ENCODE measurements around the gene EXOC3L4.

The EXOC3L4 gene

DNA sequence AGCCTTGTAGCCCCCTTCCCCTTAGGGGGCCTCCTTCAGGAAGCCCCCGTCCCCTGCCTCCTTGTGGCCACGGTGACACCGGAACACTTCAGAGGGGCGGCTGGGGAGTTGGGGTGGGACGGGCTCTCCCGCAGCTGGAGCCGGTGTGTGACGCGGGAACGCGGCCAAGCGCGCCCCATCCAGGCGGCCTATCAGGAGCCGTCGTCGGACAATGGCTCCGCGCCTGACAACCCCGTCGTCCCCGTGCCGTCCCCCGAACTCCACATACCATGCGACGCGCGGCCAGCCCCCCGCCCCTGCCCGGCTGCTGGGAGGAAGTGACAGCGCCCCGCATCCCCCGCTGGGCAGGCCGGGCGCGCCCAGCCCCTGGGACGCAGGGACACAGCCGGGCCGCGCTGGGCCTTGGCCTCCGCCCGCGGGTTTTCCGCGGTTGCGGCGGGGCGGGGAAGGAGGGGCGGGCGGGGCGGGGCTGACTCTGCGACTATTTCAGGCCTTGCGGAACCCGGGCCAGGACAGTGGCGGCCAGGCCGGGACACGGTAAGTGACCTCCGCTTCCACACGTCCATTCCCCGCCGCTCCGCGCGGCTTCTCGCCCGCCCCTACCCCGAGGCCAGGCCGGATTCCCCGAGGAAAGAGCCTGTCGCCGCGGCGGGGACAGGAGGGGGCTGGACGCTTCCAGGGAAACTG, 28.6 kb downstream of the EXOC3L4 start, which contains the start of gene TNFAIP2:
TSS of gene TNFAIP2 (plus strand) at position 515 of the 687 bp plus-strand sequence. CDS start 2,997 bp downstream, outside the sequence.
- DNase-seq, result no peak

DNA sequence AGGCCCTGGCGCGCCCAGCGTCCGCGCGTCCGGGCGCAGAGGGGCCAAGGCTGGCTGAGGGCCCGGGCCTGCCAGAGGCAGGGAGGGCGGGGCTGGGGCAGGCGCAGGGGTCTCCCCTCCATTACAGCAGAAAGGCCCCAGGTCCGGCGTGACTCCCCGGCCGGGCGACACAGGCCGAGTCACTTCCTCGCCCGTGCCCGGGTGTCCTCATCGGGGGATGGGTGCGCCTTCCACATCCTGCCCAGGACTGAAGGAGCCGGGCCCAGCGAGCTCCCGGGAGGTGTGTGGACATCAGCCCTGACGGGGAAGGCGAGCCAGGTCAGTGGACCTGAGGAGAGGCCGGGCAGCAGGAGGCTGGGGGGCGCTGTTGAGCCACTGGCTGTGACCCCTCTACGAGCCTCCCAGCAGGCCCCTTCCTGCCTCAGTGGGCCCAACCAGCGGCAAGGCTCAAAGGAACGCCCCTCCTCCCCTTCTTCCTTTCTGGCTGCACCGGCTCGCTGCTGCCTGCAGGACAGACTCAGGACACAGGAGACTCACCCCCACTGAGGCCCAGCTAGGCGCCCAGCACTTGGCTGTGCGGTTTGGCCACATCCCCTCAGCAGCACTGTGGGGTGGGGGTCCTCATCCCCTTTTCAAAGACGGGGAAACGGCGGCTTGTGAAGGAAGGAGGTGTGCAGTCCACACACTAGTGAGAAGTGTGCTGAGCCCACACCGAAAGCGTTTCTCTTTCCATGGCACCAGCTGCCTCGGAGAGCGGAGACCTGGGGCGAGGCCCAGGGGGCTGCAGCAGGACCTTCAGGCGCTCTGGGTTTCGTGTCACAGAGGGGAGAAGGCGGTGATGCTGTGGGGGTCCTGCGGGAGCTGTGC, 29.3 kb downstream of the EXOC3L4 start:
- no peak for DNase-seq

DNA sequence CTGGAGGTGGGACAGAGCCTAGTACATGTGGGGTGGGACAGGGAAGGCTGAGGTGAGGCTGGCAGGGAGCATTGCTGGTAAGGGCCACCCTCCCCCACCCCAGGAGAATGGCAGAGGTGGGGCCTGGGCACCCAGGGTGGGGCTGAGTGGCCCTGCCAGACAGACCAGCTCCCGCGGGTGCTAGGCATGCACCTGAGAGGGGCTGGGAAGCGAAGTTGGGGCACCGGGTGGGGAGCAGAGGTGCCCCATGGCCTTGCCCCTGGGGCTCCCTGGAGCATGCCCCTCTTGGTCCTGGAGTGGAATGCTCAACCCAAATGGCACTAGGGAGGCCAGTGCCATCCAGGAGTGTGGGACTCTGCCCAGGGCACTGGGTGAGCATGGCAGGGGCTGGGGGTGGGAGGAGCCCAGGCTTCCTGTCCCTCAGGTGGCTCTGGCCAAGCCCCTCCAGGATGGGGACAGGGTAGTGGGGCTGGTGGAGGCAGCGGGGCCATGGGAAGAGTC, 30.0 kb downstream of the EXOC3L4 start:
- no peak for DNase-seq

DNA sequence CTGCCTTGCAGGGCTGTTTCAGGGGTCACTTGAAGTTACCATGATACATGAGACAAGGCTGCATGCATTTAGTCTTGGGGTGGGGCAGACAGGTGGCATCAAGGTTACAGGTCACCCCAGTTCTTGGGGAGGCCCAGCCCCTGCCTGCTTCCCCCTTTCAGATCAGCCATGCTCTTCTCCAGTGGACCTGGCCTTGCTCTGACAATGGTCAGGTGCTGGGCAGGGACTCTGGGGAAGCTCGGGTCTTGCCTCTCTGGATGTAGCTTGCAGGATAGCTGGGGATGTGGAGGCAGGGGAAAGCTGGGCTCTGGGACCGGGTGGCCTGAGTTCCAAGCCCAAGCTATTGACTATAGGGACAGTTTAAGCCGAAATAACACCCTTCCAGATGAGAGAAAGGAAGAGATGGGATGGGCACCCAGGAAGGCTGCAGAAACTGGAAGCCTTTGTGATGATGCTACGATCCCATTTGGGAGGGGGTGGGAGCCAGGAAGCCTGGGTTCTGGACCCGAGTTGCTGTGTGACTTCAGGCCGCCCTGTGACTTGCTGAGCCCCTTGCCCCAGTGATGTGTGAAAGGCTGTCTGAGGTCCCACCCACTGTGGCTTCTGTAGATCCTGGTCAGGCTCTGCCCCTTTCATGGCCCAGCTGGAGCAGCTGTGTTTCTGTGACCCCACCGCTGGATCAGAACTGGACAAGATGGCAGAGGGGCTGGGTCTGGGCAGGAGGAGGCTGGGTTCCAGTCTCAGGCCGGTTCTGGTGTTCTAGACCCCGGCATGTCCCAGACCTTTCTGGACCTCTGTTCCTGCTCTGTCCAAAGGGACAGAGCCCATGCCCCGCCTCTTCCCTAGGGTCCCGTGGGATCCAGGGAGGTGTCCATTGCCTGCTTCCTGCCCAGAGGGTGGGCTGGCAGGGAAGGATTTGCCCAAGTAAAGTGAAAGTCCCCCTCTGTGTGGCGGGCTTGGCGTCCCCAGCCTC, 30.9 kb downstream of the EXOC3L4 start:
- DNase-seq, result no peak

DNA sequence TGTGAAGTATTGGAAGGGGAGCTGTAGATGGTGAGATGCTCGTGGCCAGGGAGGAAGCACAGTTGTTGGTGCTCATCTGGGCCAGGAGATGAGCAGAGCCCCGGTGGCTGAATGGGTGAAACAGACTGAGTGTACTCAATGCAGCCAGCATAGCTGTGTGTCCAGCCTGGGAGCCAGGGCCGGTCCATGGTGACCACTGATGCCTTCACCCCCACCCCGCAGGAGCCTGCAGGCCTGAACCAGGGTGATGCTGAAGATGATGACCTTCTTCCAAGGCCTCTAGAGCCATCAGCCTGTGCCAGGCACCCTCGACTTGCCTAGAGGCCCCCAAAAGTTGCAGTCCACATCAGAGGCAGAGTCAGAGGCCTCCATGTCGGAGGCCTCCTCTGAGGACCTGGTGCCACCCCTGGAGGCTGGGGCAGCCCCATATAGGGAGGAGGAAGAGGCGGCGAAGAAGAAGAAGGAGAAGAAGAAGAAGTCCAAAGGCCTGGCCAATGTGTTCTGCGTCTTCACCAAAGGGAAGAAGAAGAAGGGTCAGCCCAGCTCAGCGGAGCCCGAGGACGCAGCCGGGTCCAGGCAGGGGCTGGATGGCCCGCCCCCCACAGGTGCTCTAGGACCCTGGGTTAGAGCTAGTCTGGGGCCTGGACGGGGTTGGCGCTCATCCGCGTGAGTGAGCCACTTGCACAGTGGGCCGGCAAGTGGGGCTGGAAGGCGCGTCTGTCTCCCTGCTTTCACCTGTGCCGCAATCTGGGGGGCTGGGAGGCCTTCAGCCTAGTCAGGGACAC, 31.8 kb downstream of the EXOC3L4 start:
- no peak for DNase-seq

DNA sequence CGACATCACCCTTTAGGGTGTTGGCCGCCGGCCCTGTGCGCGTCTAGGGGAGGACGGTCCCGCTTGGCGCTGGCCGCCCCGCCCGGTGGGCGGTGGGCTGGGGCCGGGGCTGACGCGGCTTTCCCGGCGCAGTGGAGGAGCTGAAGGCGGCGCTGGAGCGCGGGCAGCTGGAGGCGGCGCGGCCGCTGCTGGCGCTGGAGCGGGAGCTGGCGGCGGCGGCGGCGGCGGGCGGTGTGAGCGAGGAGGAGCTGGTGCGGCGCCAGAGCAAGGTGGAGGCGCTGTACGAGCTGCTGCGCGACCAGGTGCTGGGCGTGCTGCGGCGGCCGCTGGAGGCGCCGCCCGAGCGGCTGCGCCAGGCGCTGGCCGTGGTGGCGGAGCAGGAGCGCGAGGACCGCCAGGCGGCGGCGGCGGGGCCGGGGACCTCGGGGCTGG, 32.4 kb downstream of the EXOC3L4 start:
- no peak for DNase-seq

DNA sequence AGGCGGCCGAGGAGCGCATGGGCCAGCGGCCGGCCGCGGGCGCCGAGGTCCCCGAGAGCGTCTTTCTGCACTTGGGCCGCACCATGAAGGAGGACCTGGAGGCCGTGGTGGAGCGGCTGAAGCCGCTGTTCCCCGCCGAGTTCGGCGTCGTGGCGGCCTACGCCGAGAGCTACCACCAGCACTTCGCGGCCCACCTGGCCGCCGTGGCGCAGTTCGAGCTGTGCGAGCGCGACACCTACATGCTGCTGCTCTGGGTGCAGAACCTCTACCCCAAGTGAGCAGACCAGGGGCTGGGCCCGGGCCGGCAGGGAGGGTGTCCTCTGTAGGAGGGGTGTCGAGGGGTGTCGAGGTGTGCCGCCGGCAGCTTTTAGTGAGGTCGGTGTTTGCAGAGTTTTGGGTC, 32.8 kb downstream of the EXOC3L4 start:
- no peak for DNase-seq

DNA sequence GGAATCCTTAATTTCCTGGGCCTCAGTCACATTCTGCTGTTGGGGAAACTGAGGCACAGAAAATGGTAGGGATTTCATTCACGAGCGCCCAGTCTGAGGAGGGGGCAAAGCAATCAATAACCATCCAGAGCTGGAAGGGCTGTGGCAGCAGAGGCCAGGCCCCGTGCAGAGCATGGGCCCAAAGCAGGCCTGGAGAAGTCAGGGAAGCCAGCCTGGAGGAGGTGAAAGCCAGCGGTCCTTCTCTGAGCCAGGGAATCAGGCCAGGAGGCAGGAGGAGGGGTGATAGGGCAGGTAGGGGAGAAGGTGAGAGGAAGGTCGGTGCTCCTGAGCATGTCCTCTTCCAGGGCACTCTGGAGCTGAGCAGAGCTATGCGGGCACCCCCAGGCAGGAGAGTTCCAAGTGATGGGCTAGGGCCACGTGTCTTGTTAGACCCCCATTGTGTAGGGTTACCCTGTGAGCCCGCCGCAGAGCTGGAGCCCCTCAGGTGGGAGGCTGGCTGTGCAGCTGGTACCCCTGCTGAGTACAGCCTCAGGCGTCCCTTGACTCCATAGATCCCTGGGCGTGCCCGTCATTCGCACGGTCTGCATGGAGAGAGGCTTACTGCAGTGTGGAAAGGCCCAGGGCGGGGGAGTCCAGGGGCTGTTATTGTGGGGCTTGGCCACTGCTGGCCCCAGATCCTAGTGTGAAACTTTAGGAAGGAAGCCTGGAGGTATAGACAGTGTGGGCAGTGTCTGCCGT, 33.5 kb downstream of the EXOC3L4 start:
- no peak for DNase-seq

DNA sequence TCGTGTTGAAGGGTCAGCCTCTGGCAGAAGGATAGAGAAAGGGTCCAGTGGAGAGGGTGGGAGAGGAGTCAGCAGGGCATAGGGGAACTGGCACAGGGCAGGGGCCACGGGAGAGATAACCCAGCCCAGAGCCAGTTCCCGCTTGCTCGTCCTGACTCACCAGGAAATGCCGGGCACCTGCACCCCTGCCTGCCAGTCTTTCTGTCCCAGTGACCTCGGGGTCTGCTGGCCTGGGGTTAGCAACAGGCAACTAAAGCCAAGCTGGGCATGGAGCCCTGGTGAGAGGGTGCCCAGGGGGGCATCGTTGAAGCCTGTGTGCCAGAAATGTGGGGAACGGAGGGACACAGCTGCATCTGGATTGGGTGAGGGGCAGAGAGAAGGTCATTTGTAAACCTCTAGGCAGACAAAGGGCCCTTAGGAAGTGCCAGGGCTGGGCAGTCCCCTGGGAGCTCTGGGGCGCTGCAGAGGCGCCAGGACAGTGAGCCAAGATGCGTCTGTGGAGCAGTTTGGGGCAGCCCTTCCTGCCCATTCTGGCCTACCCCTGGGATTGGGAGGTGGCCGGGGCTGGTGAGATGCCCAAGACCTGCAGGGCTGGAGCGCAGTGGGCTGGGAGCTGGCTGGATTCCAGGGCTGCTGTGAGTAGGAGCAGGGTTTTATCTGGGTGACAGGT, 34.2 kb downstream of the EXOC3L4 start:
- no peak for DNase-seq

DNA sequence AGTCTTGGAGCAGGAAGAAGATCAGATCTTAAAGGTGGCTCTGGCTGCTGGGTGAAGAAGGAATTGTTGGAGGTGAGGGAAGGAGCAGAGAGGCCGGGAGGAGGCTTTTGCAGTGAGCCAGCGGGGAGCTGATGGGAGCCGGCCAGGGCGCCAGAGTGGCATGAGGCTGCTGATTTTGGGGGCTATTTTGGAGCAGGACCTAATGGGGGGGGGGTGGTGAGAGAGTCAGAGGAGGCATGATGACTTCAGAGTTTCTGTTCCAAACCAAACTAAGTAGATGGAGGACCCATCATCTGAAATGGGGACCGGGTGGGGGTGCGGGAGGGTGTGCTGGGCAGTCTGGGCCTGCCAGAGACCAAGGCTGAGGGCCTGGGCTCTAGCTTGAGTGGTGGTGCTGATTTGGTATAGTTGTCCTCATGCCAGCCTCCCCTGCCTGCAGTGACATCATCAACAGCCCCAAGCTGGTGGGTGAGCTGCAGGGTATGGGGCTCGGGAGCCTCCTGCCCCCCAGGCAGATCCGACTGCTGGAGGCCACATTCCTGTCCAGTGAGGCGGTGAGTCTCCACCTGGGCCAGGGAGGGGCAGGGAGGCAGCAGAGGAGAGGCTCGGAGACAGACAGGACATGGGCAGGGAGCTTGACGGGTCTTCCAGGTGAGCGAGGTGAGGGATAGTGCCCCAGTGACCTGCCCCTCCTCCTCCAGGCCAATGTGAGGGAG, 34.9 kb downstream of the EXOC3L4 start:
- no peak for DNase-seq

DNA sequence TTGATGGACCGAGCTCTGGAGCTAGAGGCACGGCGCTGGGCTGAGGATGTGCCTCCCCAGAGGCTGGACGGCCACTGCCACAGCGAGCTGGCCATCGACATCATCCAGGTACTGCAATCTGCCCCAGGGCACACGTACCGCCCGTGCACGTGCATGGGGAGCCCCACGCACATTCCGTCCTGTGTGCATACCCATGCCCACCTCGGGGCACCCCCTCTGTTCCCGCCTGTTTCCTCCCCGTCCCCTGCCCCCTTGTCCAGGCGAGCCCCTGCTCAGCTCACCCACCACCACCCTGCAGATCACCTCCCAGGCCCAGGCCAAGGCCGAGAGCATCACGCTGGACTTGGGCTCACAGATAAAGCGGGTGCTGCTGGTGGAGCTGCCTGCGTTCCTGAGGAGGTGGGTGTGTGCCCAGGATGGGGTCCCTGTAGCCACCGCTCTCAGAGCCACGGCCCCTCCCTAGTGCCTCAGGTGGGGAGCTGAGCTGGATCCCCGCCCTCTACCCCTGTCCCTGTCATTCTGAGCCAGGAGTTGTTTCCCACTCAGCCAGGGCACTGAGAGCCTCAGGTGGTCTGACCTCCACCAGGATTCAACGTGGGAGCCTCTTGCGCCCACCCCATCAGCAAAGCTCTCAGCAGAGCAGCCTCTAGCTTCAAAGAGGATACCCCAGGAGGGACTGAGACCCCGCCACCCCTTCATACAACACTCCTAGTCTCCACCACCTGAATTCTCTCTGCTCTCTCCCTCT, 35.7 kb downstream of the EXOC3L4 start:
- DNase-seq, result no peak

DNA sequence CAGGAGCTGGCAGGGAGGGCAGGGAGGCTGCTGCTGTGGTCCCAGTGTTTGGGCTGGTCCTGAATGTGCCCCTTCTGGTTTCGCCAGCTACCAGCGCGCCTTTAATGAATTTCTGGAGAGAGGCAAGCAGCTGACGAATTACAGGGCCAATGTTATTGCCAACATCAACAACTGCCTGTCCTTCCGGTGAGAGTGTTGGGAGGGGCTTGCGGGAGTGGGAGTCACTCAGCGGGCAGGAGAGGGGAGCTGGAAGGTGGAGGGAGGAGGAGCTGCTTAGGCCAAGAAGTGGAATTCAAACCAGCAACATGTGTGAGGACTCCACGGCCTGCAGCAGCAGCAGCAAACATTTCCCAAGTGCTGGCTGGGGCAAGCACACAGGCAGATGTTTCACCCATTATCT, 36.4 kb downstream of the EXOC3L4 start:
- no peak for DNase-seq

DNA sequence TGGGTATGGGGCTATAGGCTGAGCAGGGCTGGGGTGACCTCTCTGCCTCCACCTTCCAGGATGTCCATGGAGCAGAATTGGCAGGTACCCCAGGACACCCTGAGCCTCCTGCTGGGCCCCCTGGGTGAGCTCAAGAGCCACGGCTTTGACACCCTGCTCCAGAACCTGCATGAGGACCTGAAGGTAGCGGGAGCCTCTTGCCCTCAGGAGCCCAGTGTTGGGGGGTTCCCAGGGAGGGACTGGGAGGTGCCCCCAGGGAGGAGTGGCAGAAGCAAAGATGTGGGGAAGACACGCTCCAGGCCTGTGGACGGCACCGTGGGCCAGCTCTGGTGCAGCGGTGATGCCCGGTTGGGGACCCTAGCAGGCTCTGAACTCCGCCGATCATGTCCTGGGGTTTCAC, 37.1 kb downstream of the EXOC3L4 start:
- no peak for DNase-seq

DNA sequence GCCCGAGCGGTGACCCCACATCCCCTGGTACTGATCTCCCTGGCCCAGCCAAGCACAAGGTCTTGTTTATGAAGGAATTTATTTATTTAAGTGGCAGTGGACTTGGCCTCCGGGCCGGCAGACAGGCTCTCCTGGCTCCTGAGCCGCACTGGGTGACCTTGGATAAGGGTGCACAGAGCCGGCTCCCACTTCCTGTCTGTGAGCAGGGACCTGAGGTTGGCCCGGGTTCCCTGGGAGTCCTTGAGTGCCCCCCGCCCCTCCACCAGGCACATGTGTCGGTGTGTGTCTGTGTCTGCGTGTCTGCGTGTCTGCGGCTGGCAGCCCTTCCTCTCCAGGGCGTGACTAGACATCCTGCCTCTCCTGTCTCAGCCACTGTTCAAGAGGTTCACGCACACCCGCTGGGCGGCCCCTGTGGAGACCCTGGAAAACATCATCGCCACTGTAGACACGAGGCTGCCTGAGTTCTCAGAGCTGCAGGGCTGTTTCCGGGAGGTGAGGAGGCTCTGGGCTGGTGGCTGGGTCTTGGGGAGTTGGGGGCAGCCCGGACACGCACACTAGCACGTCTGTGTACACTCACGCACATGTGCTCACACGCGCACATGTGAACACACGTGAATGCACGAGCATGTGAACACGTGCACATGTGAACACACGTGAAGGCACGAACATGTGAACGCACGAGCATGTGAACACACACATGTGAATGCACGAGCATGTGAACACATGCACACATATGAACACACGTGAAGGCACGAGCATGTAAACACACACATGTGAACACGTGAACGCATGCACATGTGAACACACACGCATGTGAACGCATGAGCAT, 38.1 kb downstream of the EXOC3L4 start:
- DNase-seq, result no peak

DNA sequence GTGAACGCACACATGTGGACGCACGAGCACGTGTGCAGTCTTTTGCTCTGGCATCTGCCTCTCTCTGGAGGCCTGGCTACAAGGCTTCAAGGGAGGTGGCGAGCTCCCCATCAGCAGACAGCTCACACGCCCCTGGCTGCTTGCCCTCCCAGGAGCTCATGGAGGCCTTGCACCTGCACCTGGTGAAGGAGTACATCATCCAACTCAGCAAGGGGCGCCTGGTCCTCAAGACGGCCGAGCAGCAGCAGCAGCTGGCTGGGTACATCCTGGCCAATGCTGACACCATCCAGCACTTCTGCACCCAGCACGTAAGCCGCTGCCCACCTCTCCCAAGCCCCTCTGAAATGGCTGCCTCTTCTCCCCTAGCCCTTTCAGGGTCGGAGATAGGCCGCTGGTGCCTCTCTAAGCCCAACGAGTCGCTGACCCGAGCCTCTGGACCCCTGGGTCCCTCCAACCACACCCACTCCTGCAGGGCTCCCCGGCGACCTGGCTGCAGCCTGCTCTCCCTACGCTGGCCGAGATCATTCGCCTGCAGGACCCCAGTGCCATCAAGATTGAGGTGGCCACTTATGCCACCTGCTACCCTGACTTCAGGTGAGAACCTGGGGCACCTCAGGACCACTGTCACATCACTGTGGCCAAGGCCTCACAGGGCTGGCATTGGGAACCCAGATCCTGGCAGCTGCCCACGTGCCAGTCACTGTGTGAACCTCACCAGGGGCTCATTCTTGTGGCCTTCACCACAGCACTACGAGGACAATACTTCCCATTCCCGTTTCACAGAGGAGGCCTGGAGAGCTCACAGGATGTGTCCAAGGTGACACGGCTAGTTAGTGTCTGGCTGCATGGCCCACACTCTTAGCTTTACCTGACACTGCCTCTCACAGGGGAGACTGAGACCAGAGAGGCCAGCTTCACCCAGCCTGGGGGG, 39.0 kb downstream of the EXOC3L4 start:
- no peak for DNase-seq

DNA sequence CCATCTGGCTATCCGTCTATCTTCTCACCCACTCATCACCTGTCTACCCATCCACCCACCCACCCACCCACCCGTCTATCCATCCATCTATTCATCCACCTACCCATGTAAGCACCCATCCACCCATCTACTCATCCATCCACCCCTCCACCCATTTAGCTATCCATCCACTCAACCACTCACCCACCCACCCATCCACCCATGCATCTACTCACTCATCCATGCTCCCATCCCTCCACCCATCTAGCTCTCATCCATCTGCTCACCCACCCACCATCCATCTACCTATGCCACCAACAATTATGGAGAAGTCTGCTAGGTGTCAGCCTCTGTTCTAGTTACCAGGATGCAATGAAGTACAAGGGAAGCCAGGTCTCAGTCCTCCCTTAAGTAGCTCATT, 39.9 kb downstream of the EXOC3L4 start:
- DNase-seq, result no peak

DNA sequence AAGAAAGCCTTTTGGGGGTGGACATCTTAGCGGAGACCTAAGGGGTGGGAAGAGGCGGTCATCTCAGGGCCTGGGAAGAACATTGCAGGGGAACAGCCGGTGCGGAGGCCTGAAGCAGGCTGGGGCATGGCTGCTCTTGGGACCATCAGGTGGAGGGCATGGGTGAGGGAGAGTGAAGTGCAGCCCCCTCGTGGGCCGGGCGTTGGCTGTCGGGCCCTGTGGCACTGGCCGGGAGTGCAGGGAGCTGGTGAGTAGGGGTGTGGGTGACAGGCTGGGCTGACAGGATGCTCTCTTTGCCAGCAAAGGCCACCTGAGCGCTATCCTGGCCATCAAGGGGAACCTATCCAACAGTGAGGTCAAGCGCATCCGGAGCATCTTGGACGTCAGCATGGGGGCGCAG, 40.4 kb downstream of the EXOC3L4 start:
- no peak for DNase-seq
